Coronary artery (tissue), 2 donors: Measurements from ENCODE around the gene RTKN2.

Experiments
- DNase-seq: peaks from one replicate; pipeline ENCODE4 v3.0.0-alpha.2; 2017; ENCODE audit warnings: low spot score
- H3K27ac ChIP-seq, 2 donors: fragments of 200-600 bp; sonication (generic); one replicate each; pipeline ENCODE4 v1.5.1; 2016 to 2019
- H3K4me3 ChIP-seq: fragments of 200-600 bp; sonication (generic); 2 replicates; pipeline ENCODE4 v1.5.1; 2016; ENCODE audit warnings: mild to moderate bottlenecking, moderate library complexity
- CTCF ChIP-seq: fragments of 200-600 bp; sonication (generic); IDR thresholded peaks from one replicate; pipeline ENCODE4 v1.5.1; 2019; ENCODE audit warnings: antibody characterized with exemption

RTKN2 gene

GRCh38 chr10:62230344-62231121 is 38.1 kb downstream of the RTKN2 start:
- no peak for DNase-seq
- peak overlapping the region in 1 of 2 donors; percentile 24 for H3K27ac ChIP-seq

DNA sequence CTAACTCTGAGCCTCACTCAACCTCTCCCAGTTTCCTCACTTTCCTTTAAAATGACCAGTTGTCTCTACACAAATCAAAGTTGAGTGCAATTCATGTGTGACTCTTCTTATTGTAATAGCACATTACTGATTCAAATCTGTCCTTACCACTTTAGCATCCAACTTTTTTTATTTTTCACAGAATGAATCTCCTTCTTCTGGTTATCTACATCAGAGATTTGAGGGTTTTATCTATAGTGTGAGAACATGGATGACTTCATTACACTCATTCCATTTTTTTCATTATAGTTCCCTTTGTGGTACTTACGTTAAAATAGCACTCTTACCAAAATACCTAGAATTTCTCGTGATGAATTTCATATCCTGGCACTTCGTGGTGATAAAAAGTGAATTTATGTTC is 43.3 kb downstream of the RTKN2 start:
- H3K27ac ChIP-seq = no peak overlapping the region
- no peak overlapping the region for H3K4me3 ChIP-seq
- no peak for TF ChIP-seq CTCF
- no peak for DNase-seq

More at GRCh38 chr10:62230344-62231121, 38.1 kb downstream of the RTKN2 start:
- no peak overlapping the region for H3K4me3 ChIP-seq
- no peak for TF ChIP-seq CTCF

DNA sequence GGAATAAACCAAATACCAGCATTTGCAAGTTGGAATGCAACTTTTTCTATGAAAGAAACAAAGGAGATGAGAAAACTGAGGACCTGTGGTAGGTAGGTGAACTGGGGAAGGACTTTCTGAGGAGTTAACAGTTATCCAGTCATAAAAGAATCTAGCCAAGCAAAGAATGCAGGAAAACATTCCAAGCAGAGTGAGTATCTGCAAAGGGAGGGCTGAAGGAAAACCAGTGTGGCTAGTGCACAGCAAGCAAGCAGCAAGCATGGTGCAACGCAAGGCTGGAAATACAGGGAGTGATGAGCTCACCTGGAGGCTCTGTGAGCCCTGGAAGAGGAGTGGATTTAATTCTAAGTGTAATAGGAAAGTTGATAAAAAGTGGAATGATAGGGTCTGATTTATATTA is 44.0 kb downstream of the RTKN2 start:
- DNase-seq = no peak
- no peak overlapping the region for H3K4me3 ChIP-seq
- no peak for TF ChIP-seq CTCF
- H3K27ac ChIP-seq = no peak overlapping the region

DNA sequence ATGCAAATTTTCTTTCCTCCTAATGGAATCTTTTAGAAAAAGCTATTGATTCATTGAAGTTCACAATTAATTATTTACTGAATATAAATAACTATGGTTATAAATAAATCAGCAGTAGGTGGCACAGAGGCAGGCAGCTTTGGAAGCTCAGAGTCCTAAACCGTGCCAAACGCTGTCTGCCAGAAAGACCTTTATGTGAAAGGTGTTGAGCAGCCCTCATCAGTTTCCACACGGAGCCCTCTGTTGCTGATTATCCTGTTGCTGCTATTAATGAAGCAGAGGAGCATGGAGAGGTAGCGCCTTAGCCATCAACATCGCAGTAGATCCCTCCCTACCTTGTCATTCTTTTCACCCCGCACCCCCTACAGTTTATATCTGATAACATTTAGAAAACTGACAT is 51.0 kb downstream of the RTKN2 start:
- H3K4me3 ChIP-seq = no peak overlapping the region
- DNase-seq = no peak
- H3K27ac ChIP-seq = no peak overlapping the region
- TF ChIP-seq CTCF = no peak

GRCh38 chr10:62214364-62214874 is 54.2 kb downstream of the RTKN2 start:
- no peak for DNase-seq
- no peak for TF ChIP-seq CTCF
- Histone ChIP-seq H3K27ac (no peak overlapping the region), H3K4me3 (no peak overlapping the region)

DNA sequence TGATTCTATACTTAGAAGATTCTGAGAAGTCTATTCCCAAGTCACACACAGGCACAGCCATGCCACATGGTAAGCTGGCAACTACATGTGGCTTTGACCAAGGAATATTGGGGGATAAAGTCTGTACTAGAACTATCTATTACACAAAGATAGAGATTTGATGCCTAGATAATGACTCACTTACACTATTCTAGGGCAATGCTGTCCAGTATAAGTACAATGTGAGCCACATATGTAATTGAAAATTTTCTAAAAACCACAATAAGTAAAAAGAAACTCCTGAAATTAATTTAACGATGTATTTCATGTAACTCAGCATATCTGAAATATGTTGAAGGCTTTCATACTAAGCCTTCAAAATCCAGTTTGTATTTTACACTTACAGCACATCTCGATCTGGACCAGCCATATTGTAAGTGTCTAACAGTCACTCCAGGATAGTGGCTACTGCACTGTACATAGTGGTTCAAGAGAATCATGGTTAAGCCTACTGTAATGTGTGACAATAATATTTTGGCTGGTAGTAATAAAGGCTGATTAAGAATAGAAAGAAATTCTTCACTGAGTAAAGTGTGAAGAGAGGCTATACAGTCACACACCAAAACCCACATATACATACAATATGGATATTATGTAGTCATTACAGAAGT is 62.8 kb downstream of the RTKN2 start:
- no peak for DNase-seq
- Histone ChIP-seq H3K4me3 (no peak overlapping the region), H3K27ac (no peak overlapping the region)
- TF ChIP-seq CTCF = no peak

GRCh38 chr10:62199584-62199983 is 69.1 kb downstream of the RTKN2 start:
- no peak for DNase-seq
- Histone ChIP-seq H3K4me3 (no peak overlapping the region), H3K27ac (no peak overlapping the region)
- TF ChIP-seq CTCF = no peak
